NCI-H187 treated with DMSO at 0.1 percent for 48 hours (cell line): ENCODE measurements around the gene C8G.

ENCODE experiments used
- DNase-seq: peaks from one replicate; lab custom pipeline; 2025; lab: John Stamatoyannopoulos, UW

The C8G gene

GRCh38 chr9:136983167-136983566, 38.1 kb downstream of the C8G start:
- DNase-seq, result no peak

GRCh38 chr9:136983656-136984314, 38.7 kb downstream of the C8G start:
- DNase-seq, result no peak

- DNase-seq, result no peak
Observed at GRCh38 chr9:136984464-136985026, 39.5 kb downstream of the C8G start.

GRCh38 chr9:136985027-136985602, 40.1 kb downstream of the C8G start:
- no peak for DNase-seq

- no peak for DNase-seq
Observed at GRCh38 chr9:136985853-136986252, 40.8 kb downstream of the C8G start.

- DNase-seq, result no peak
Observed at GRCh38 chr9:136988872-136989271, 43.8 kb downstream of the C8G start.

GRCh38 chr9:136990242-136990911, 45.3 kb downstream of the C8G start:
- no peak for DNase-seq

- DNase-seq, result peak; percentile 9
Observed at GRCh38 chr9:136991993-136992818, 47.2 kb downstream of the C8G start, which contains the start of gene PAXX. Gene PAXX, plus strand, starts transcription at chr9:136992422. Its CDS starts 22 bp downstream, at chr9:136992444.

GRCh38 chr9:136992819-136993369, 47.9 kb downstream of the C8G start:
- DNase-seq, result no peak

GRCh38 chr9:136994180-136994887, 49.3 kb downstream of the C8G start:
- no peak for DNase-seq

- no peak for DNase-seq
Observed at GRCh38 chr9:136994888-136995230, 49.8 kb downstream of the C8G start.

GRCh38 chr9:136995362-136995761, 50.3 kb downstream of the C8G start:
- DNase-seq, result no peak

GRCh38 chr9:136995772-136996311, 50.8 kb downstream of the C8G start:
- DNase-seq, result no peak
